ENCODE results near the gene SLC6A12.
A peak's percentile ranks its signal among the peaks of the same experiment; 100 is the strongest.
"Not testable (repeated sequence)": the region's sequence is repeated elsewhere in the genome, so short reads cannot be mapped to it uniquely, and the experiment has no call there.

SLC6A12 gene

DNA sequence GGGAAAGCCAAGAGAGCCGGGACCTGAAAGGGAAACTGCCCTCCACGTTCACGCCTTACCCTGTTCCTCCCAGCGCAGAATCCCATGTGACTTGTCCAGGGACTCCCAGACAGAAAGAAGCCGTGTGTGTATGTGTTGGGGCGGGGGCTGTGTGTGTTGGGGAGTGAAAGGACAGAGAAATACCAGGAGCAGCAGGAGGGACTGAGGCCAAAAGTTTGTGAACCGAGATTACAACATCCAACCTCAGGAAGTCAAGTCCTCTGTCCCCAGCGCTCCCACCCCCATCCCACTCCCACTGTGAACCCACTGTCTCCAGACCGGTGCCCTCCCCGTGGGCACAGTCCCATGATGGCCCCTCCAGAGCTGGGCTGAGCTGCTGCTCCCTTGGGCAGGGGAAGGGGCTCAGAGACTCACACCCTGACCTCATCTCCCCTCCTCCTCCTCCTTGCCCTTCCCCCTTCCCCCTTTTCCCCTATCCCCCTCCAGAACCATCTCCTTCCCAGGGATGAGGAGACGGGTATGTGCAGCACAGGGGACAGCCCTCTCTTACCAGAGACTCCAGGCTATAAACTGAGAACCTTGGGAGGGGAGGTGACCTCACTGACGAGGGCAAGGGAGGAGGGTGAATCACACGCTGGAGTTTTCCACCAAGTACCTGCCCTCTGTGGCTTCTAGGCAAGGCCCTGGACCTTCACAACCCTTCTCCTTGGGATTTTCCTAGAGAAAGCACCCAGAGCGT lies at the start of gene SLC6A12:
SLC6A12 (minus strand) TSS at position 155 of the 739 bp plus-strand sequence. CDS start 4,171 bp downstream, outside the sequence.
- no peak for DNase-seq

DNA sequence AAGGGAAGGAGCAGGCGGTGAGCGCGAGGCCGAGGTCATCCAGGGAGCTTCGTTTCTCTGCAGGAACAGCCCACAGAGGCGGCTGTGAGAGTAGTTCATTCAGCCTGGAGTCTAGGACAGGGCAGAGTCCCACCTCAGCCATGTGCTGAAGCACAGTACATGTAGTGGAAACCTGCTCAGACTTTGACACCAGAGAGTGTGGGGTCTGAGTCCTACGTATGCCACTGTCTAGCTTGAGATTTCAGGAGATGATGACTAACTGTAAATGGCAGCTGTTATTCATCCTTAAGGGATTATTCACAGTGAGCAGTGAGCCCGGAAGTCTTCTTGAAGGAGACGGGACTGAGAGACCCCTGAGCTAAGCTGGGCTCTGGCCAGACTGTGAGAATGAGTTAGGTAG lies 49.6 kb upstream of the SLC6A12 start:
- DNase-seq: peak; percentile 40

DNA sequence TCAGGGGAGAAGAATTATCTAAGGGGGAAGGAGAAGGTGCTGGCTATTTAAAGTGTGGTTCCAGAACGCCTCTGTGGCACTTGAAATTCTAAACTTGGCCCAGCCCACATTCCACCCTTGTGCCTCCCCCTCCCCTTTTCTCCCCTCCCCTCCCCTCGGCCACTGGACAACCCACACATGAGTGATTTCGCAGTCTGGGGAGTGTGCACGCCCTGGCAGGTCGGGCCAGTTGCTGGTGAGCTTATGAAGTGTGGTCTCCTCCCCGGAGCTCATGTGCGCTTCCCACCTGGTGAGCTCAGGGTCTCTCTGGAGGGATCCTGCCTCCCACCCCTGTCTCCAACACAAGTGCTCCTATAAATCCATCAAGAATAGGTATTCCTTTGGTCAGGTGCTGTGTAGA lies 48.9 kb upstream of the SLC6A12 start, which contains the start of gene SLC6A13:
SLC6A13 (minus strand) TSS at position 20 of the 400 bp plus-strand sequence. CDS start 2,784 bp downstream, outside the sequence.
- DNase-seq: no peak

DNA sequence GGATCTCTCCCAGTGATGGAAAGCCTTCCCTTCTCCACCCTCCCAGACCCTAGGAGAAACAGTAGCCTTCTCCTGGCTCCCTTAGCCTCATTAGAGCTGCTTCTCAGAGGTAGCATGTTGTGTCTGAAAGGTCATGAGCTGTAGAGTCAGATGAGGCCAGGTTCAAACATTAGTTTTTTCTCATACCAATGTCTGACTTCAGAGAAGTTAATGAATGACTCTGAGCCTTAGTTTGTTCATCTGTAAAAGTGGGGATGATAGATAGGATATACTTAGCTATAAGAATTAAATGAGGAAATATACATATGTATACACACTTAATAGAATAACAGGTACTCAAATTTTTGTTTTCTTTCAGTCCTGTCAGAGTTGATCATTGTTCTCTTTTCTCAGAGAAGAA lies 48.2 kb upstream of the SLC6A12 start:
- no peak for DNase-seq

DNA sequence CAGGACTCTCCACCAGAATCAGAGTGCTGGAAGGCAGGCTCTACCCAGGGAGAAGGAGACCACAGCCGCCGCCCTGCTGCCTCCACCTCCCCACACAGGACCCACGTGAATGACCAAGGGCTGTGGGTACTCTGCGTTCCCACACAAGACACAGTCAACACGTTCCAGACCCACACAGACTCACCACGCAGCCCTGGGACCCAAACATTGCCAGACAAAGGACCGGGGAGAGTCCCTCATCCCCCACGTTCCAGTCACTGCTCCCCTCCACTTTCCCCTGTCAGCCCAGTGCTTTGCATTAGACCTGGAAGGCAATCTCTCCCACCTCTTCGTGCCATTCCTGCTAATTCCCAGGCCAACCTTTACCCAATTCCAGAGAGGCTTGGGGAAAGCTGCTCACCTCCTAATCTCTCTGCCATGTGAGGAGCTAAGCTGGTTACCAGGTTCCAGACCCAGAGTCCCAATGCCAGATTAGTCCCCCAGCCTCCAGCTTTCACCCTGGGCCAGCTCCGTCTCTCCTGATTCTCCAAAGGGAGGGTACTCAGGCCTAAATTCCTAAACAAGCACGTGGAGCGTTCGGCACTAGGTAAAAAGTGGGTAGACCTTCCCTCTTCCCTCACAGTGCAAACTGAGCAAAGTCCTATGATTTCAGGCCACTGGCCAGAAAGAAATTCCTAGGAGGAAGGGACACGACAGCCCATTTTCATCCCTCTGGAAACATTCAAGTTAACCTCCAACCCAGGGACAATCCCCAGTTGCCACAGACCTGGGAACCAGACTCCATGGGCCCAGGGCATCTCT lies 43.8 kb upstream of the SLC6A12 start:
- DNase-seq: no peak

DNA sequence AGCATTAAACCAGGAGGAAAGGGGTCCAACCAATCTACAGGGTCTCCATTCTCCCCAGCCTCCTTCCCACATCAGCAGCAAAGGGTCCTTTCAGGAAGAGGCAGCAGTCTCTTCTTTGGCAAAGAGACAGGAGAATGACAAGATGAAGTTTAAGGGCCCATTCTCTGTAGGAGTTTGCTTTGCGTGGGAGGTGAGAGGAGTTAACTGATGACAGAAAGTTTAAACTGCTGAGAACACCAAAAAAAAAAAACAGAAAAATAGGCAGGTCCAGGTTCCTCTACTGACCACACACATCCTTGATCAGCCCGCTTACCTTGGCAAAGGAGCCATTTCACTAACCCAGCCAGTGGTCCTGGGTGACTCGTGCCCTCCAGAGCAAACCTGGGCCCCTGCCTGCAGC lies 43.0 kb upstream of the SLC6A12 start:
- DNase-seq: no peak

DNA sequence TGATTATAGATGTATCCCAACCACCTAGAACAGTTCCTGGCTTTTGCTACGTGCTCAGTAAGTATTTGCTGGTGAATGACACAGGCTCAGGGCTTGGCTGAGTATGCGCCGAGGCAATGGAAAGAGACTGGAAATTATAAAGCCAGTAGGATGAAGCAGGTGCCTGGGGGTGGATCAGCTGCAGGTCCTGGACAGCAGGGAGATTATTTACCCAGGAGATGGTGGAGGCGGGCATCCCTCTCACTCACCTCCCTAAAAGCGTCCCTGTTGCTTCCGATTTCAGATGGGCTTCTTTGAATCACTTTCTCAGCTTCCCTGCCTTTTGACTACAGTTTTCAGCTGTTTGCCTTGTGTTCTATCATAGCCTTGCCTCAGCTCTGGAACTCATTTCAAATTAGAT lies 42.3 kb upstream of the SLC6A12 start:
- no peak for DNase-seq

DNA sequence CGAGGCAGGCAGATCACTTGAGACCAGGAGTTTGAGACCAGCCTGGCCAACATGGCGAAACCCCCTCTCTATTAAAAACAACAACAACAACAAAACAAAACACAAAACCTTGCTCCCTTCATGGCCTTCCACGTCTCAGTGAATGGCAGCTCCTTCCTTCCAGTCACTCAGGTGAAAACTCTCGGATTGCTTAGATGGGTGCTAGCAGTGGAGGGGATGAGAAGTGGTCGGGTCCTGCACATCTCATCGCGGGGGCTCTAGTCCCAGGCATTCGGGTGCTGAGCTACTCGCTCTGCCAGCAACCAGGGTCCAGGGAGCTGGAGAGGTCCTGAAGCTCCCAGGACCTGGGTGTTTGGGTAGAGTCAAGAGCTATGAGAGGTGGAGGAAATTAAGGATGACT lies 41.0 kb upstream of the SLC6A12 start:
- DNase-seq: no peak

DNA sequence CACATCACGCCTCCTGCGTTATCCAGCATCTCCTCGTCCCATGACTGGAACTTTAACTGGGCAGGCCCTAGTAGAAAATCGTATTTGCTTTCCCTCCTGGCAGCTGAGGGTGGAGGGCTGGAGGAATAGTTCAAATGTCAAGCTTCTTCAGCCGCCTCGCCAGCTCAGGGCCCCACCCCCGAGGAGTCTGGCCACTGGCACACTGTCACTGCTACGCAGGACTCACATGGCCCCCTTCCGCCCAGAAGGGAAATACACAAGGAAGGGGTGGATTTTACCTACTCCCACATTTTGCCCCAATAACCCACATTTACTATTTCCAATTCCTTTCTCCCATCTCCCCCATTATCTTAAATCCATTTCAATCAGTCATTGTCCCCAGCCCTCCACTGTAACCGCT lies 40.1 kb upstream of the SLC6A12 start:
- DNase-seq: no peak

DNA sequence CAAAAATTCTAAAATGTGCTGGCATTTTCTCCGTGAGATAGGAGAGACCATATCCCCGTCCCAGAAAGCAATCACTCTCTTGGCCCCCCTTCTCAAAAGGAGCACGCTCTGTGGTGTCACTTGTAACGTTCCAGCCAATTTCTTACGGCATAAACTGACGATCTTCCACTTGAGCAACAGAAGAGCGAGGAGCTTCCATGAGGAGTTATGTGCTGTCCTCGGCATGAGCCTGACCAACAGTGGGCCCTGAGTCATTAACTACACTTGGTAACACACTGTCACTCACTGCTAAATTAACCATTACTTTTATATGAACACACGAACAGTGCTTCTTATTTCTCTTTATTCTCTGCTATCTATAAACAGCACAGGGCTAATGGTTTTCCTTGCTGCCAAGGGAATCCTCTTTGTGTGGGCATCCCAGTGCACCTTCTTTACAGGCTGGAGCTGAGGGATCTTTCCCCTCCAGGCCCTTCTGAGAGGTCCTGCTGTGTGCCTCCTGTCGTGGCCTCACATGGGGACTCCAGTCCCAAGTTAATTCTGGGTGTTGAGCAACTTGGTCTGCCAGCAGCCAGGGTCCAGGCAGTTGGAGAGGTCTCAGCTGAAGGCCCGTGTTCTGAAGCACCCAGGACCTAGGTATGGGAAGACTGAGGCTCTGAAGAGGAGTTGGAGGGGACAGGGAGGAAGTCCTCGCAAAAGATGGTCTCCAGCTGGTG lies 39.3 kb upstream of the SLC6A12 start:
- DNase-seq: no peak

DNA sequence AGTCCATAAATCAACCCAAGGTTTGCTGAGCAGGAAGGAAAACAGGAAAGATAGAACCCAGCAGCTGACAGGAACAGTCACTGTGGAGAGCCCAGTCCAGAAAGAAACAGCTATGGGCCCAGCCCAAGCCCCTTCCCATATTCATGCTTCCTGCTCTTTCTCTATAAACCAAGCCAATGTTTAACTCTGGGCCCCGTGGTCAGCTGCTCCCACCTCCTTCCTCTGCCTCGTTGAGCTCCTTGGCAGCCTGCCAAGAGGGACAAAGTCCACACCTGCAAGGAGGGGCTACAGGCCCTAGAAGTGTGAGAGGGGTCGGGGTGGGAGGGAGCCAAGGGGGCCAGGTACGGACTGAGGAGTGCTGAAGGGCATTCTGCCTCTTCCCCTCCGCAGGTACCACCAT lies 38.7 kb upstream of the SLC6A12 start:
- no peak for DNase-seq

DNA sequence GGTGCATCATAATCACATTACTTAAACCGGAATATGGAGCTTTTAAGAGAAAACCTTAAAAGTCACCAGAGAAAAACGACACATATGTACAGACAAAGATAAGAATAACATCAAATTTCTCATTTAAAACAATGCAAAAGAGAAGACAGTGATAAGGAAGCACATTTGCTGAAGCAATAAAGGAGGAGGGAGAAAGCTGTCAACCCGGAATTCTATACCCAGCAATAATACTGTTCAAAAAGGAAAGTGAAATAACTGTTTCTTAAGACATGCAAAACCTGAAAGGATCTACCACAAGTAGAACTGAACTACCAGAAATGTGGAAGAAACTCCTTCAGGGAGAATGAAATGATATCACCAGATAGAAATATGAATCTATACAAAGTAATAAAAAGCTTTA lies 33.3 kb upstream of the SLC6A12 start:
- no peak for DNase-seq

DNA sequence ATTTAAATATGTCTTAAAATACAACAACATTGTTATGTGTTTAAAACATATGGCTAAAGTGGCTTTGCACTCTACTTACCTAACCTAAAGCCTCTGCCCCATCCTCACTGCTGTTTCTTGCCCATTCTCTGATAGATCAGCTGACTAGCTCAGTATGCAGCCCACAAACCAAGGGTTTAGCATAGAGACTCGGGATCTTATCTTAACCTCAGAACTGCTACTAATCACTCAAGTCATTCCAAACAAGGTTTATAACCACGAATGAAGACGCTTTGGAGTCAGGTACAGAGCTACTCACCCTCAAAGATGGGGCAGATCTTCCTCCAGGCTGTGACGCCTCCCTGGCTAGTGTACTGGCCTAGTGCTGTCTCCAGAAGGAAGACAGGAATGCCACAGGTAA lies 29.4 kb upstream of the SLC6A12 start:
- no peak for DNase-seq

DNA sequence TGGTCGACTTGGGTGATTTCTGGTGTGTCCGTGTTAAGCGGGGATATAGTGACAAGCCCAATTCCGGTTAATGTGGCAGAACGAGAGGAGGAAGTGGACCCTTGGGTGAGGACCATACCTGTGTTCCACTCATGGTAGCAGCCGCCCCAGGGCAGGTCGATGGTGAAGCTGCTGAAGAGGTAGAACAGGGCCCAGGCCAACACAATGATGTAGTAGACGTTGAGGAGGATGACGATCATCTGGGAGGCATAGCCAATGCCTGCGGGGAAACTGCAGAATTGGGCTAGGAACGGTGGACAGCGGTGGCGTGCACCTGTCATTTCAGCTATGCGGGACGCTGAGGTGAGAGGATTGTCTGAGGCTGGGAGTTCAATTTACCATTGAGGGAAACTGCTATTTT lies 28.5 kb upstream of the SLC6A12 start:
- DNase-seq: no peak

DNA sequence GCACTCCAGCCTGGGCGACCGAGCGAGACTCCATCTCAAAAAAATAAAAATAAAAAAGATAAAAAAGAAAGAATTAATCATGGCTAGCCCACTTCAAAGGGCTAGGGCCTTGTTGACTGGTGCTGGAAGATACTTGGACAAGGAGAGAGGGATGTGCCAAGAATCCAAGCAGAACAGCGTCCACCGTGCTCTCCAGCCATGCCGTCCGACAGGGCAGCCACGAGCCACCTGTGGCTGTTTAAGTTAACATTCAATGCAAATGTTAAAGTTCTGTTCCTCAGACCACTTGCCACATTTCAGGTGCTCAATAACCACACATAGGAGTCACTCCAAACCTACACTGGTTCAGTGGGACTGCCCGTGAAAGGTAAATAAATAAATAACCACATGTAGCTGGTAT lies 27.3 kb upstream of the SLC6A12 start:
- no peak for DNase-seq

DNA sequence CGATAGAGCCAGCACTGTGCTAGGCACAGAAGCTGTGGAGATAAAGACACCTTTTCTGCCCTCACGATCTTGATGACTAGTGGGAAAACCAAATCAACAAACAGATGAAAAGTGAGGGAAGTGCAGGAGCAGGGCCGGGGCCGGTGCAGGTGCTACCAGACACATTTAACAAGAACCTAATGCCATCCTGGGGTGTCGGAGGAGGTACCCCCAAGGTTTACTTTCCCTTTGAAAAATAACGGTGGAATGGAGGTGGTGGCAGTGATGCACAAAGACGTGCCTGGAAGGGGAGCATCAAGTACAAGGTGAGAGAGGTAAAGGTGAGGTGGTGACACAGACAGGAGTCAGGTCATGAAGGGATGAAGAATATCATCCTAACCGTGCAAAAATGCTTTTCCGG lies 26.6 kb upstream of the SLC6A12 start:
- DNase-seq: no peak

DNA sequence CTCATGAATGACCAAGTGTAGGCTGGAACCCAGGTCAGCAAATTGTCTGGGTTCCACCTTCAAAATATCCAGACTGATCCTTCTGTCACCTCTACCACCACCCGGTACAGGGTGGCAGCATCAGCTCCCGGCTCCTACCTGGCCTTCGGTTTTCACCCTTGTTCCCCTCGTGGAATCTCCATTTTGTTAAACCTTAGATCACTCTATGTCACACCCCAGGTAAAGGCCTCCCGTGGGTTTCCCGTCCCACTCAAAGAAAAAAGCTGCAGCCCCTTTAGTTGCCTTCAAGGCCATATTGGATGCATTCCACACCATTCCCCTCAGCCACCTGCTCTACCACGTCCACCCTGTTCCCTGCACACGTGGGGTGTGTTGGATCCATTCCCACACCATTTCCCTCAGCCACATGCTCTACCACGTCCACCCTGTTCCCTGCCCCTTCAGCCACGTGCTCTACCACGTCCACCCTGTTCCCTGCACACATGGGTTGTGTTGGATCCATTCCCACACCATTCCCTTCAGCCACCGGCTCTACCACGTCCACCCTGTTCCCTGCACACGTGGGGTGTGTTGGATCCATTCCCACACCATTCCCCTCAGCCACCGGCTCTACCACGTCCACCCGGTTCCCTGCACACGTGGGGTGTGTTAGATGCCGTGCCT lies 24.9 kb upstream of the SLC6A12 start:
- DNase-seq: no peak

DNA sequence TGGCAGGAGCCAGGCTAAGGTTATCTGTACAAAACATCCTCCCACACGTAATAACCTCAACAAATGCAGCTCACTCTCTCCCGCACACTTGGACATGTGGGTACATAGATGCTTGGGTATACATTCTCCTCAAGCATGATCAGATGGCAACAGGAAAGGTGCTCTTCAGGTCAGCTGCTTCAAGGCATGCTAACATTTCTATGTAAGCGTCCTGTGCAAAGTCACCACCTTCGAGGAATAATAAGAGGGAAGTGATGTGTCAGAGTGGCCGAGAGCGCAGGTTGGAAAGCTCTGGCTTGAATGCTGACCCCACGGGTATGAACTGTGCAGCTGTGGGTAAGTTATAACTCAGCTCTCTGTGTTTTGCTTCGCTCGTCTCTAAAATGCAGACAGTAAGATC lies 24.2 kb upstream of the SLC6A12 start:
- DNase-seq: no peak

DNA sequence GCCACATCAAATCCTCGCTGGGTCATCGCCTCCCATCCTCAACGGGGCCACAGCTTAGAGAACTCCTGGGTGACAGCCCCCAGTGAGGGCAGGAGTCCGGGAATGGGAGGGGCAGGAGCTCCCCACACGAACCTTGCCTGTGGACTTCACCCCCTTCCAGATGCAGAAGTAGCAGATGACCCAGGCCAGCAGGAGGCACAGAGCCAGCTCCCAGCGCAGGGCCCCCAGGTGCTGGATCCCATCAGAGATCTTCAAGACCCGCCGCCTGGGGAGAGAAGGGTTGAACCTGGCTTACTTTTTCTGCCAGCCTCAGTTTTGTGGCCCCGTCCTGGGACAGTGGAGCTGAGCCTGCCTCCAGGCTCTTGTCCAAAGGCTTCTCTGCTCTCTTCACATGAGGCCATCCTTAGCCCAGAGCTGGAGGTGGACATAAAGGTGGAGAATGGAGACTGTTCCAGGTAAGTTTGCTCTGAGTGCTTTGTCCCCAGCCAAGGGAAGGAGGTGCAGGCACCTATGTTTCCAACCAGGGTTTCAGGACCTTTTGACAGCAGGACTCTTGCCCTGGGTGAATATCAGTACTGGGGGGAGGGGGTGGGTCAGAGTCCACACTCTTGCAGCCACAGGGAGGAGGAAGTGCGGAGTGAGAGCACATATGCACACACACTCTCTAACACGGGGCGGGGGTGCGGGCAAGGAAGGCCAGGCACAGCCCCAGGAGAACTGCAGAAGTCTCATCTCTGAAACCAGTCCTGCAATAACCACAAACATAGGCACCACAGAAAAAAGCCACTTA lies 23.3 kb upstream of the SLC6A12 start:
- DNase-seq: no peak

DNA sequence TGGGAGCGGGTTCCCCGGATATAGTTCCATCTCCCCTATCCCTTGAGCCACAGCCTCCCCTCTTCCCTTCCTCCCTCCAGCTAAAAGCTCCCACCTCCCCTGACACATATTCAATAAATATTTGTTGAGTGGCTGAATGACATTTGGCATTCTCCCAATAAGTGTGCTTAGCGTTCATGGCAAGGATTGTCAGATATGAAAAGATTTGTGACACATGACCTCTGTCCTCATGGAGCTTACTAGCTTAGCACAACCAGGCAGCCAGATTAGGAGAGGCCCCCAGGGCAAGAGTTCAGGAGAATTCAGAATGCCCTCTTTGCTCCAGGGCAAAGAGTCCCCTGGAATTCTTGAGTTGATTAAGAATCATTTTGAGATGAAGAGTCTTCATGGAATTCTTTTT lies 22.5 kb upstream of the SLC6A12 start:
- no peak for DNase-seq

DNA sequence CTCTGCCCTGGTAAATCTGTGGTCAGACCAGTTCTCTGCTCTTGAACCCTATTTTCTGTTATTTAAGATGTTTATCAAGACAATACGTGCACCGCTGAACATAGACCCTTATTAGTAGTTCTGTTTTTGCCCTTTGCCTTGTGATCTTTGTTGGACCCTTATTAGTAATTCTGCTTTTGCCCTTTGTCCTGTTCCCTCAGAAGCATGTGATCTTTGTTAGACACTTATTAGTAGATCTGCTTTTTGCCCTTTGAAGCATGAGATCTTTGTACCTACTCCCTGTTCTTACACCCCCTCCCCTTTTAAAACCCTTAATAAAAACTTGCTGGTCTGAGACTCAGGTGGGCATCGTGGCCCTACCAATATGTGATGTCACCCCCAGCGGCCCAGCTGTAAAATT lies 22.0 kb upstream of the SLC6A12 start:
- DNase-seq: not testable (repeated sequence)

DNA sequence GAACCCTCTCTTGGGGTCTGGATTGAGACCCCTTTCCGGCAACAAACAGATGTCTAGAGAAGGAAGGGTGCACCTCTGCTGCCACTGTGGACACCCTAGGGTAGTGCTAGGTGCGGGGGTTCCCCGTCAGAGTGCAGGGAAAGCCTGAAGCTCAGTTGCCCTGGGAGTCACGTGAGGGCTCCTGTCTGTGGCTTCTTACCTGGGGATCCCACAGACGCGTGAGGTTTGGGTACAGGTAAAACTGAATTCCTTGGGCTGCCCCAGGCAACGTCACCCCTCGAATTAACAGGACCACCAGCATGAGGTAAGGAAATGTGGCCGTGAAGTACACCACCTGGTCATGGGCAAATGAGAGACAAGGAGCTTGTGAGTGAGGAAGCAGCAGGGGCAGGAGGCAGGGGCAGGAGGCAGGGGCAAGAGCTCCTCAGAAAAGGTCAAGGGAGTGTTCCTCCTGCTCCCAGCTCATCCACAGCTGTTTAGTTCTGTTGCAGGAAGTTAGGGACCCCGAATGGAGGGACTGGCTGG lies 21.0 kb upstream of the SLC6A12 start:
- no peak for DNase-seq
